Breast epithelium (tissue), 3 donors: Measurements from ENCODE around the gene LMTK3.

Source experiments
- CTCF ChIP-seq, 3 donors: fragments of 450-650 bp; IDR thresholded peaks; one replicate each; pipeline ENCODE4 v1.5.1; 2016 to 2017; ENCODE audit warnings: antibody characterized with exemption in 3 of 3, mild to moderate bottlenecking in 3 of 3, moderate library complexity in 3 of 3
- POLR2A ChIP-seq: fragments of 450-650 bp; IDR thresholded peaks from one replicate; pipeline ENCODE4 v1.6.1; 2016; ENCODE audit warnings: antibody characterized with exemption, mild to moderate bottlenecking, moderate library complexity

DNA sequence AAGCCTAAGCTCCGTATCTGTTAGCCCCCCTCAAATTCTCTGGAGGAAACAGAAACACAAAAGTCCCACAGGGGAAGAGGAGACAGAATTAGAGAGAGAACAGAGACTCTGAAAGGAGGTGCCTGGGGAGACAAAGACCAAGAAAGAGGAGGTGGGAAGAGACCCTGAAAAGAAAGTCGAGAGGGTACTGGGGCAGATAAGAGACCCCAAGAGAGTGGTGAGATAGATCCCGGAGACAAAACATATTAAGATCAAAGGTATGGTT is 66.8 kb downstream of the LMTK3 start:
- TF ChIP-seq CTCF (IDR thresholded peaks at IDR 0.05) (no peak), POLR2A (no peak)
